ENCODE measurements around the gene SCOC.
A peak's percentile ranks its signal among the peaks of the same experiment; 100 is the strongest.

DNA sequence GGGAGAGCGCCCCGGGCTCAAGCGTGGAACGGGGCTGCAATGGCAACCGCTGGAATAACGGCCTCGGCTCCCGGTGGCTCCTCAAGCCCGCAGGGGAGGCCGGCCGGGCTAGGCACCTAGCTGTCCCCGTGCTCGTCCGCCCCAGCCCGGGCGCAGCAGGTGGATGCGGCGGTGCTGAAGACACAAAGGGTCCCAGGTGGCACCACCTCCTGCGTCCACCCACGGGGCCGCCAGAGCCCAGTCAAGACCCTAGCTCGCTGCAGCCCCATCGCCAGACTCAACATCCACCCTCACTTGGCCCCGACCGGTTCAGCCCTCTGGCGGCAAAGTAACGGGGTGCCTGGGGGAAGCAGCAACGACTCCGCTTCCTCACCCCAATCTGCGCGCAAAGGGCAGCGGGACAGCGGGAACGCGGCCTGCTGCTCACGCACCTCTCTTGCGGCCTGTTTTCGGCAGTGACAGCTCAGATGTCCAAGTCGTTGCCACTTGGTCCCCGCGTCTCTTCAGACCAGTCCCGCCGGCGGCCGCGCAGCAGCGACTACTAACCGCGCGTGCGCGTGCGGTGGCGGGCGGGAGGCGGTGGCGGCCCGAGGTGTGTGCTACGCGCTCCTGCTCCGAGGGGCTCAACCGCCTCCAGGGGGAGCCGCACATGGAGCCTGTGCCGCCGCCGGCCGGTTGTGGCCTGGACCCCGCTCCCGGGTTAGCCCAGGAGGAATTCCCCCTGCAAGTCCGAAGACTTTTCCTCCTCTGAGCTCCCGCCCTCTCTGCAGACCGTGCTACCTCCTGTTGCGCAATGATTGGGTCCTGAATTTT is 53.9 kb downstream of the SCOC start, which contains the start of gene CLGN:
- TF ChIP-seq, protein P1, sequence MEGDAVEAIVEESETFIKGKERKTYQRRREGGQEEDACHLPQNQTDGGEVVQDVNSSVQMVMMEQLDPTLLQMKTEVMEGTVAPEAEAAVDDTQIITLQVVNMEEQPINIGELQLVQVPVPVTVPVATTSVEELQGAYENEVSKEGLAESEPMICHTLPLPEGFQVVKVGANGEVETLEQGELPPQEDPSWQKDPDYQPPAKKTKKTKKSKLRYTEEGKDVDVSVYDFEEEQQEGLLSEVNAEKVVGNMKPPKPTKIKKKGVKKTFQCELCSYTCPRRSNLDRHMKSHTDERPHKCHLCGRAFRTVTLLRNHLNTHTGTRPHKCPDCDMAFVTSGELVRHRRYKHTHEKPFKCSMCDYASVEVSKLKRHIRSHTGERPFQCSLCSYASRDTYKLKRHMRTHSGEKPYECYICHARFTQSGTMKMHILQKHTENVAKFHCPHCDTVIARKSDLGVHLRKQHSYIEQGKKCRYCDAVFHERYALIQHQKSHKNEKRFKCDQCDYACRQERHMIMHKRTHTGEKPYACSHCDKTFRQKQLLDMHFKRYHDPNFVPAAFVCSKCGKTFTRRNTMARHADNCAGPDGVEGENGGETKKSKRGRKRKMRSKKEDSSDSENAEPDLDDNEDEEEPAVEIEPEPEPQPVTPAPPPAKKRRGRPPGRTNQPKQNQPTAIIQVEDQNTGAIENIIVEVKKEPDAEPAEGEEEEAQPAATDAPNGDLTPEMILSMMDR (conservative IDR thresholded peaks at IDR 0.05): peak; percentile 59
- peak; percentile 58; the same call in 1 of the 2 replicates for TF ChIP-seq ZFX (IDR thresholded peaks at IDR 0.05)

Measured in C4-2B (cell line).